Endothelial cell of umbilical vein (primary cell): ENCODE results near the gene SFPQ.

ENCODE experiments used
- CTCF ChIP-seq, 2 donors: IDR thresholded peaks; 1 replicate in 1 of 2; 2 replicates in 1 of 2; pipeline ENCODE4 v1.5.1; 2011; ENCODE audit warnings: low read length in 2 of 2, mild to moderate bottlenecking in 2 of 2, moderate library complexity in 2 of 2, control low read depth in 1 of 2, inconsistent platforms in 1 of 2, low read depth in 1 of 2; ENCODE audit not compliant: insufficient read depth in 1 of 2; ENCODE audit errors: extremely low read depth in 1 of 2
- EZH2 ChIP-seq: IDR thresholded peaks from 2 replicates; pipeline ENCODE4 v1.6.1; 2012; ENCODE audit warnings: borderline replicate concordance, low read depth, mild to moderate bottlenecking, moderate library complexity, low read length, inconsistent platforms; ENCODE audit not compliant: severe bottlenecking
- FOS ChIP-seq: IDR thresholded peaks from 2 replicates; pipeline ENCODE4 v1.6.1; 2011; ENCODE audit warnings: mild to moderate bottlenecking, low read length, moderate library complexity, borderline replicate concordance; ENCODE audit not compliant: insufficient read depth
- MAX ChIP-seq: IDR thresholded peaks from 2 replicates; pipeline ENCODE4 v1.6.1; 2011; ENCODE audit not compliant: insufficient read depth, insufficient read length
- MYC ChIP-seq: IDR thresholded peaks from one replicate; pipeline ENCODE4 v1.6.1; 2011; ENCODE audit warnings: mild to moderate bottlenecking, low read depth, low read length
- POLR2A ChIP-seq: IDR thresholded peaks from 2 replicates; pipeline ENCODE4 v1.6.1; 2012; ENCODE audit warnings: low read depth, mild to moderate bottlenecking, control low read depth, low read length
- POLR2AphosphoS5 ChIP-seq: IDR thresholded peaks from 2 replicates; pipeline ENCODE4 v1.6.1; 2012; ENCODE audit warnings: low read depth, mild to moderate bottlenecking, control low read depth, low read length, moderate library complexity; ENCODE audit not compliant: insufficient read depth

- TF ChIP-seq MYC, result no peak
- TF ChIP-seq MAX, result no peak
- TF ChIP-seq CTCF (IDR thresholded peaks at IDR 0.05; ENCODE audit: extremely low read depth in 1 of 2, insufficient read depth in 1 of 2, low read depth in 1 of 2, low read length in 2 of 2), result no peak
- no peak for TF ChIP-seq POLR2AphosphoS5
- no peak for TF ChIP-seq POLR2A
- no peak for TF ChIP-seq FOS
- no peak for TF ChIP-seq EZH2
Observed at GRCh38 chr1:35211120-35211414, 18.1 kb upstream of the SFPQ start.
